ENCODE measurements around the gene SSRP1. TPM values are rescaled to one million over a fixed set of nuclear protein-coding genes. Genes with fewer than 3 reads are reported as not detected.

SSRP1 gene
- total and polyA plus RNA-seq, 2 experiments from 2014 or later, result 205 to 216 TPM

- TF ChIP-seq, protein P1, sequence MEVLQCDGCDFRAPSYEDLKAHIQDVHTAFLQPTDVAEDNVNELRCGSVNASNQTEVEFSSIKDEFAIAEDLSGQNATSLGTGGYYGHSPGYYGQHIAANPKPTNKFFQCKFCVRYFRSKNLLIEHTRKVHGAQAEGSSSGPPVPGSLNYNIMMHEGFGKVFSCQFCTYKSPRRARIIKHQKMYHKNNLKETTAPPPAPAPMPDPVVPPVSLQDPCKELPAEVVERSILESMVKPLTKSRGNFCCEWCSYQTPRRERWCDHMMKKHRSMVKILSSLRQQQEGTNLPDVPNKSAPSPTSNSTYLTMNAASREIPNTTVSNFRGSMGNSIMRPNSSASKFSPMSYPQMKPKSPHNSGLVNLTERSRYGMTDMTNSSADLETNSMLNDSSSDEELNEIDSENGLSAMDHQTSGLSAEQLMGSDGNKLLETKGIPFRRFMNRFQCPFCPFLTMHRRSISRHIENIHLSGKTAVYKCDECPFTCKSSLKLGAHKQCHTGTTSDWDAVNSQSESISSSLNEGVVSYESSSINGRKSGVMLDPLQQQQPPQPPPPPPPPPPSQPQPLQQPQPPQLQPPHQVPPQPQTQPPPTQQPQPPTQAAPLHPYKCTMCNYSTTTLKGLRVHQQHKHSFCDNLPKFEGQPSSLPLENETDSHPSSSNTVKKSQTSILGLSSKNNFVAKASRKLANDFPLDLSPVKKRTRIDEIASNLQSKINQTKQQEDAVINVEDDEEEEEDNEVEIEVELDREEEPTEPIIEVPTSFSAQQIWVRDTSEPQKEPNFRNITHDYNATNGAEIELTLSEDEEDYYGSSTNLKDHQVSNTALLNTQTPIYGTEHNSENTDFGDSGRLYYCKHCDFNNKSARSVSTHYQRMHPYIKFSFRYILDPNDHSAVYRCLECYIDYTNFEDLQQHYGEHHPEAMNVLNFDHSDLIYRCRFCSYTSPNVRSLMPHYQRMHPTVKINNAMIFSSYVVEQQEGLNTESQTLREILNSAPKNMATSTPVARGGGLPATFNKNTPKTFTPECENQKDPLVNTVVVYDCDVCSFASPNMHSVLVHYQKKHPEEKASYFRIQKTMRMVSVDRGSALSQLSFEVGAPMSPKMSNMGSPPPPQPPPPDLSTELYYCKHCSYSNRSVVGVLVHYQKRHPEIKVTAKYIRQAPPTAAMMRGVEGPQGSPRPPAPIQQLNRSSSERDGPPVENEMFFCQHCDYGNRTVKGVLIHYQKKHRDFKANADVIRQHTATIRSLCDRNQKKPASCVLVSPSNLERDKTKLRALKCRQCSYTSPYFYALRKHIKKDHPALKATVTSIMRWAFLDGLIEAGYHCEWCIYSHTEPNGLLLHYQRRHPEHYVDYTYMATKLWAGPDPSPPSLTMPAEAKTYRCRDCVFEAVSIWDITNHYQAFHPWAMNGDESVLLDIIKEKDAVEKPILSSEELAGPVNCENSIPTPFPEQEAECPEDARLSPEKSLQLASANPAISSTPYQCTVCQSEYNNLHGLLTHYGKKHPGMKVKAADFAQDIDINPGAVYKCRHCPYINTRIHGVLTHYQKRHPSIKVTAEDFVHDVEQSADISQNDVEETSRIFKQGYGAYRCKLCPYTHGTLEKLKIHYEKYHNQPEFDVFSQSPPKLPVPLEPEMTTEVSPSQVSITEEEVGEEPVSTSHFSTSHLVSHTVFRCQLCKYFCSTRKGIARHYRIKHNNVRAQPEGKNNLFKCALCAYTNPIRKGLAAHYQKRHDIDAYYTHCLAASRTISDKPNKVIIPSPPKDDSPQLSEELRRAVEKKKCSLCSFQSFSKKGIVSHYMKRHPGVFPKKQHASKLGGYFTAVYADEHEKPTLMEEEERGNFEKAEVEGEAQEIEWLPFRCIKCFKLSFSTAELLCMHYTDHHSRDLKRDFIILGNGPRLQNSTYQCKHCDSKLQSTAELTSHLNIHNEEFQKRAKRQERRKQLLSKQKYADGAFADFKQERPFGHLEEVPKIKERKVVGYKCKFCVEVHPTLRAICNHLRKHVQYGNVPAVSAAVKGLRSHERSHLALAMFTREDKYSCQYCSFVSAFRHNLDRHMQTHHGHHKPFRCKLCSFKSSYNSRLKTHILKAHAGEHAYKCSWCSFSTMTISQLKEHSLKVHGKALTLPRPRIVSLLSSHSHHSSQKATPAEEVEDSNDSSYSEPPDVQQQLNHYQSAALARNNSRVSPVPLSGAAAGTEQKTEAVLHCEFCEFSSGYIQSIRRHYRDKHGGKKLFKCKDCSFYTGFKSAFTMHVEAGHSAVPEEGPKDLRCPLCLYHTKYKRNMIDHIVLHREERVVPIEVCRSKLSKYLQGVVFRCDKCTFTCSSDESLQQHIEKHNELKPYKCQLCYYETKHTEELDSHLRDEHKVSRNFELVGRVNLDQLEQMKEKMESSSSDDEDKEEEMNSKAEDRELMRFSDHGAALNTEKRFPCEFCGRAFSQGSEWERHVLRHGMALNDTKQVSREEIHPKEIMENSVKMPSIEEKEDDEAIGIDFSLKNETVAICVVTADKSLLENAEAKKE (CRISPR knock-in tag; IDR thresholded peaks at IDR 0.05), result no peak
- no peak for TF ChIP-seq NANOG (IDR thresholded peaks at IDR 0.05; ENCODE audit: borderline replicate concordance)
- no peak for TF ChIP-seq REST (IDR thresholded peaks at IDR 0.05; ENCODE audit: unreplicated experiment)
- TF ChIP-seq, protein P2, sequence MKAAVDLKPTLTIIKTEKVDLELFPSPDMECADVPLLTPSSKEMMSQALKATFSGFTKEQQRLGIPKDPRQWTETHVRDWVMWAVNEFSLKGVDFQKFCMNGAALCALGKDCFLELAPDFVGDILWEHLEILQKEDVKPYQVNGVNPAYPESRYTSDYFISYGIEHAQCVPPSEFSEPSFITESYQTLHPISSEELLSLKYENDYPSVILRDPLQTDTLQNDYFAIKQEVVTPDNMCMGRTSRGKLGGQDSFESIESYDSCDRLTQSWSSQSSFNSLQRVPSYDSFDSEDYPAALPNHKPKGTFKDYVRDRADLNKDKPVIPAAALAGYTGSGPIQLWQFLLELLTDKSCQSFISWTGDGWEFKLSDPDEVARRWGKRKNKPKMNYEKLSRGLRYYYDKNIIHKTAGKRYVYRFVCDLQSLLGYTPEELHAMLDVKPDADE (IDR thresholded peaks at IDR 0.05), result no peak
Measured at GRCh38 chr11:57323855-57324153, 11.9 kb downstream of the SSRP1 start (continued).
